Measurements from ENCODE around the gene SUSD1. TPM values are rescaled to one million over a fixed set of nuclear protein-coding genes. Genes with fewer than 3 reads are reported as not detected.

The SUSD1 gene
- total and polyA plus RNA-seq, 2 donors (not counting 3 experiments of a cell fraction or from before 2014, with no cell fraction given): 33.1 to 37.8 TPM

DNA sequence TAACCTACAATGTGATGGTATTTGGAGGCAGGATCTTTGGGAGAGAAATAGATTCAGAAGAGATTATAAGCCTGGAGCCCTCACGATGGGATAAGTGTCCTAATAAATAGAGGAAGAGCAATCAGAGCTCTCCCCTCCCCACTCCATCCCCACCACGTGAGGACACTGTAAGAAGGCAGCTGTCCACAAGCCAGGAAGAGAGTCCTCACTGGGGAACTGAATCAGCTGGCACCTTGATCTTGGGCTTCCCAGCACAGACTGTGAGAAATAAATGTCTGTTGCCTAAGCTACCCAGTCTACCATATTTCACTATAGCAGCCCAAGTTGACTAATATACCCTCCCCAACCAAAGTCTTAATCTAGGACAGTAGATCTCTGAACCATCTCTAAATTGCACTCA is 118.1 kb downstream of the SUSD1 start:
- Histone ChIP-seq H3K9me3 (replicated peaks; ENCODE audit: control insufficient read depth, insufficient read depth, low read length) (no peaks in the 10 kb centered on the region), H3K9ac (replicated peaks; ENCODE audit: extremely low read depth, insufficient read depth, low read length) (no peak overlapping the region), H3K4me1 (ENCODE audit: control insufficient read depth, extremely low read depth, insufficient read depth, low read length) (peaks cover 28% of the 10 kb centered on the region), H3K4me2 (ENCODE audit: insufficient read depth, low read length) (no peak overlapping the region), H3K9me1 (replicated peaks; ENCODE audit: control insufficient read depth, extremely low read depth, insufficient read depth, low read length) (no peaks in the 10 kb centered on the region), H3K36me3 (ENCODE audit: control insufficient read depth in 2 of 2, extremely low read depth in 1 of 2, insufficient read depth in 2 of 2, low read length in 2 of 2) (no peaks in the 10 kb centered on the region), H4K20me1 (replicated peaks; ENCODE audit: control insufficient read depth, extremely low read depth, insufficient read depth, low read length) (no peaks in the 10 kb centered on the region), H3K27me3 (ENCODE audit: control insufficient read depth in 2 of 2, insufficient read depth in 2 of 2, low read length in 2 of 2) (no peaks in the 10 kb centered on the region), H3K27ac (ENCODE audit: insufficient read depth, low read depth, low read length) (no peak overlapping the region), H3K4me3 (replicated peaks in 1 of 3; ENCODE audit: insufficient read depth in 1 of 3, low read depth in 1 of 3, low read length in 3 of 3) (no peak overlapping the region), H3K79me2 (ENCODE audit: control insufficient read depth, insufficient read depth, low read length) (no peaks in the 10 kb centered on the region), H2AFZ (ENCODE audit: low read depth, low read length) (no peak overlapping the region)
- intact Hi-C loops (cut with micrococcal nuclease) (no loop called here), dilution Hi-C loops (cut with MboI; ENCODE audit: extremely low pct_ligation_motif_present, low sequenced_read_pairs) (no loop called here)
- TF ChIP-seq EZH2 (IDR thresholded peaks at IDR 0.05; ENCODE audit: borderline replicate concordance, low read depth, low read length, severe bottlenecking) (no peak), POLR2AphosphoS5 (IDR thresholded peaks at IDR 0.05; ENCODE audit: insufficient read depth, low read depth, low read length) (no peak), FOS (IDR thresholded peaks at IDR 0.05; ENCODE audit: borderline replicate concordance, insufficient read depth, low read length) (no peak), MYC (IDR thresholded peaks at IDR 0.05; ENCODE audit: low read depth, low read length) (no peak), POLR2A (IDR thresholded peaks at IDR 0.05; ENCODE audit: low read depth, low read length) (no peak), JUN (IDR thresholded peaks at IDR 0.05; ENCODE audit: borderline replicate concordance, insufficient read depth, insufficient read length, low read depth) (no peak), GATA2 (IDR thresholded peaks at IDR 0.05; ENCODE audit: insufficient read depth, insufficient read length, low read depth, low read length) (no peak)
- TF ChIP-seq, protein P1, sequence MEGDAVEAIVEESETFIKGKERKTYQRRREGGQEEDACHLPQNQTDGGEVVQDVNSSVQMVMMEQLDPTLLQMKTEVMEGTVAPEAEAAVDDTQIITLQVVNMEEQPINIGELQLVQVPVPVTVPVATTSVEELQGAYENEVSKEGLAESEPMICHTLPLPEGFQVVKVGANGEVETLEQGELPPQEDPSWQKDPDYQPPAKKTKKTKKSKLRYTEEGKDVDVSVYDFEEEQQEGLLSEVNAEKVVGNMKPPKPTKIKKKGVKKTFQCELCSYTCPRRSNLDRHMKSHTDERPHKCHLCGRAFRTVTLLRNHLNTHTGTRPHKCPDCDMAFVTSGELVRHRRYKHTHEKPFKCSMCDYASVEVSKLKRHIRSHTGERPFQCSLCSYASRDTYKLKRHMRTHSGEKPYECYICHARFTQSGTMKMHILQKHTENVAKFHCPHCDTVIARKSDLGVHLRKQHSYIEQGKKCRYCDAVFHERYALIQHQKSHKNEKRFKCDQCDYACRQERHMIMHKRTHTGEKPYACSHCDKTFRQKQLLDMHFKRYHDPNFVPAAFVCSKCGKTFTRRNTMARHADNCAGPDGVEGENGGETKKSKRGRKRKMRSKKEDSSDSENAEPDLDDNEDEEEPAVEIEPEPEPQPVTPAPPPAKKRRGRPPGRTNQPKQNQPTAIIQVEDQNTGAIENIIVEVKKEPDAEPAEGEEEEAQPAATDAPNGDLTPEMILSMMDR (IDR thresholded peaks at IDR 0.05; ENCODE audit: extremely low read depth in 1 of 2, insufficient read depth in 1 of 2, low read depth in 1 of 2, low read length in 2 of 2): no peak
- TF ChIP-seq, protein P2, sequence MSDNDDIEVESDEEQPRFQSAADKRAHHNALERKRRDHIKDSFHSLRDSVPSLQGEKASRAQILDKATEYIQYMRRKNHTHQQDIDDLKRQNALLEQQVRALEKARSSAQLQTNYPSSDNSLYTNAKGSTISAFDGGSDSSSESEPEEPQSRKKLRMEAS (IDR thresholded peaks at IDR 0.05; ENCODE audit: insufficient read depth, insufficient read length): no peak
- DNase-seq (ENCODE audit: low read depth, low spot score) (no peak), FAIRE-seq (no peak)
- no TSS peak for BruUV-seq (replicated peaks)
- CTCF ChIA-PET: interaction anchor here (1.4 kb wide), 2 partner anchors 18 to 35 kb away, joined by 3 to 5 read pairs; no protein-coding TSS in a partner anchor
- POLR2A ChIA-PET: interaction anchor here (1.1 kb wide), 1 partner anchor 9 kb away, joined by 3 read pairs; no protein-coding TSS in a partner anchor

All from endothelial cell of umbilical vein (primary cell).